GM12878 (cell line): ENCODE measurements around the gene SLC3A2. TPM values are rescaled to one million over a fixed set of nuclear protein-coding genes. Genes with fewer than 3 reads are reported as not detected.
A peak's percentile ranks its signal among the peaks of the same experiment; 100 is the strongest.

Experiments
- BCL3 ChIP-seq: IDR thresholded peaks from 2 replicates; pipeline ENCODE4 v1.6.1; 2011; ENCODE audit warnings: borderline replicate concordance, low read depth, mild to moderate bottlenecking, moderate library complexity, low read length; ENCODE audit not compliant: insufficient read depth, poor library complexity, severe bottlenecking
- CREM ChIP-seq: IDR thresholded peaks from 2 replicates; pipeline ENCODE4 v1.6.1; 2014; ENCODE audit warnings: antibody characterized with exemption, low read depth
- DPF2 ChIP-seq: fragments of 450-650 bp; IDR thresholded peaks from 2 replicates; pipeline ENCODE4 v1.6.1; 2017; ENCODE audit warnings: mild to moderate bottlenecking
- E4F1 ChIP-seq: fragments of 450-650 bp; IDR thresholded peaks from 2 replicates; pipeline ENCODE4 v1.6.1; 2018; ENCODE audit warnings: borderline replicate concordance, mild to moderate bottlenecking; ENCODE audit not compliant: partially characterized antibody
- EED ChIP-seq: sonication (generic); IDR thresholded peaks from 2 replicates; pipeline ENCODE4 v1.6.1; 2016; ENCODE audit warnings: antibody characterized with exemption, low read depth
- EGR1 ChIP-seq, 2 experiments: IDR thresholded peaks; 1 replicate in 1 of 2; 2 replicates in 1 of 2; pipeline ENCODE4 v1.6.1; 2011 to 2012; ENCODE audit warnings: low read depth in 2 of 2, low read length in 2 of 2, borderline replicate concordance in 1 of 2, mild to moderate bottlenecking in 1 of 2, moderate library complexity in 1 of 2
- EP300 ChIP-seq, 2 experiments: fragments of 150-350 bp in 1 of 2; IDR thresholded peaks; 2 replicates each; pipeline ENCODE4 v1.6.1; 2011 to 2012; ENCODE audit warnings: low read depth in 2 of 2, low read length in 2 of 2, borderline replicate concordance in 1 of 2, improper control_type of control experiment in 1 of 2, inconsistent platforms in 1 of 2; ENCODE audit not compliant: control insufficient read depth in 1 of 2
- EZH2 ChIP-seq: IDR thresholded peaks from 2 replicates; pipeline ENCODE4 v1.6.1; 2012; ENCODE audit warnings: low read depth, mild to moderate bottlenecking, control low read depth, inconsistent platforms, low read length, borderline replicate concordance; ENCODE audit not compliant: control insufficient read depth
- IKZF2 ChIP-seq, 2 experiments: fragments of 450-650 bp; IDR thresholded peaks; 2 replicates each; pipeline ENCODE4 v1.6.1; 2017; ENCODE audit warnings: mild to moderate bottlenecking in 2 of 2, moderate library complexity in 2 of 2
- IRF3 ChIP-seq: fragments of 450-650 bp; IDR thresholded peaks from 2 replicates; pipeline ENCODE4 v1.6.1; 2014; ENCODE audit warnings: mild to moderate bottlenecking
- MEF2B ChIP-seq: fragments of 450-650 bp; IDR thresholded peaks from 2 replicates; pipeline ENCODE4 v1.6.1; 2018; ENCODE audit warnings: mild to moderate bottlenecking, moderate library complexity; ENCODE audit not compliant: partially characterized antibody, poor library complexity, severe bottlenecking
- SMAD1 ChIP-seq: fragments of 450-650 bp; IDR thresholded peaks from 2 replicates; pipeline ENCODE4 v1.6.1; 2018; ENCODE audit warnings: mild to moderate bottlenecking, low read depth; ENCODE audit not compliant: partially characterized antibody
- SMC3 ChIP-seq: IDR thresholded peaks from 2 replicates; pipeline ENCODE4 v1.6.1; 2011; ENCODE audit warnings: low read length, improper control_type of control experiment, borderline replicate concordance
- SP1 ChIP-seq: IDR thresholded peaks from one replicate; pipeline ENCODE4 v1.6.1; 2011; ENCODE audit warnings: low read depth, low read length
- TBL1XR1 ChIP-seq: IDR thresholded peaks from 2 replicates; pipeline ENCODE4 v1.6.1; 2012; ENCODE audit warnings: low read depth, low read length, improper control_type of control experiment
- YY1 ChIP-seq: IDR thresholded peaks from 2 replicates; pipeline ENCODE4 v1.6.1; 2011; ENCODE audit warnings: low read depth, mild to moderate bottlenecking, low read length
- ZBTB40 ChIP-seq: fragments of 450-650 bp; IDR thresholded peaks from 2 replicates; pipeline ENCODE4 v1.6.1; 2016; ENCODE audit warnings: mild to moderate bottlenecking, moderate library complexity, borderline replicate concordance
- ZNF24 ChIP-seq: fragments of 450-650 bp; IDR thresholded peaks from 2 replicates; pipeline ENCODE4 v1.6.1; 2017; ENCODE audit warnings: antibody characterized with exemption, mild to moderate bottlenecking
- polyA plus RNA-seq, 11 experiments: library from polyadenylated mRNA; depleted of rRNA in 4 of 11; unstranded in 6 of 11; stranded (reverse) in 5 of 11; fragments of >200 nt; fragmentation: Nextera tagmentation in 4 of 11; fragmentation: Illumina TruSeq in 1 of 11; extraction: Ambion mirVana in 4 of 11; extraction: Trizol in 1 of 11; gene quantifications; 1 replicate in 1 of 11; 2 replicates in 10 of 11; pipeline versions ENCODE4 v1.2.1 to v1.2.3, GENCODE V29; 2011 to 2016; ENCODE audit warnings: inconsistent platforms in 2 of 11, missing spikeins in 2 of 11, low read depth in 1 of 11
- total RNA-seq, 4 experiments: library from RNA; depleted of rRNA in 3 of 4; stranded (reverse); fragments of >200 nt in 3 of 4; fragmentation: Illumina TruSeq in 1 of 4; extraction: Trizol in 1 of 4; gene quantifications; 2 replicates each; pipeline versions ENCODE4 v1.2.1 to v1.2.3, GENCODE V29; 2013 to 2021

SLC3A2 gene
- total and polyA plus RNA-seq, 10 of the 15 experiments (the other 5 are each of a cell fraction or from before 2014, with no cell fraction given), result 6.9 to 158 (median 106) TPM

- TF ChIP-seq CREM (peak; percentile 3; the same call in 1 of the 2 replicates), E4F1 (no peak), IRF3 (peak; percentile 52; the same call in 1 of the 2 replicates), IKZF2 (IDR thresholded peaks at IDR 0.05) (peak; percentile 71 to 74), EP300 (IDR thresholded peaks at IDR 0.05; ENCODE audit: borderline replicate concordance in 1 of 2, control insufficient read depth in 1 of 2, low read depth in 2 of 2, low read length in 2 of 2) (peak in 1 of 2 experiments; percentile 42; a peak in 2 of 4 replicates), ZNF24 (no peak), EED (peak; percentile 56; the same call in 1 of the 2 replicates), YY1 (peak; percentile 90), SP1 (peak; percentile 92), EGR1 (IDR thresholded peaks at IDR 0.05; ENCODE audit: borderline replicate concordance in 1 of 2, low read depth in 2 of 2, low read length in 2 of 2) (peak in 1 of 2 experiments; percentile 20; a peak in 1 of 3 replicates), MEF2B (peak; percentile 98), SMAD1 (peak; percentile 94), TBL1XR1 (no peak), DPF2 (peak; percentile 85), BCL3 (peak; percentile 58), SMC3 (no peak), ZBTB40 (peak; percentile 27; the same call in 1 of the 2 replicates), EZH2 (no peak)
Observed at GRCh38 chr11:62855571-62856332, 24.9 kb upstream of the SLC3A2 start (continued).
